IMR-90 (cell line): ENCODE measurements around the gene OR6V1. TPM values are rescaled to one million over a fixed set of nuclear protein-coding genes. Genes with fewer than 3 reads are reported as not detected.

Experiments used
- ATAC-seq: fragments of 200-7000 bp; cut with Tn5 transposase; 2 replicates; pipeline ENCODE4 v1.9.1; 2020; ENCODE audit warnings: low read depth, mild to moderate bottlenecking, moderate library complexity
- BruUV-seq: library from RNA; stranded (reverse); fragments of 400-500 nt; replicated peaks from 2 replicates; lab custom pipeline; 2021; lab: Mats Ljungman, UMichigan
- CTCF ChIA-PET: fragments of 300-600 bp; formaldehyde crosslinking; extraction: SDS; loops from one replicate; lab custom pipeline; 2021; ENCODE audit warnings: antibody characterized with exemption; lab: Yijun Ruan, JAX
- POLR2A ChIA-PET: fragments of 300-600 bp; sonication (Branson Sonifier 250); formaldehyde crosslinking; loops from one replicate; lab custom pipeline; 2022; ENCODE audit warnings: antibody characterized with exemption; ENCODE audit not compliant: unreplicated experiment; lab: Charles Lee
- DNase-seq: peaks from one replicate; pipeline ENCODE4 v3.0.0; 2013
- H2AFZ ChIP-seq: replicated peaks from 2 replicates; pipeline ENCODE3; 2013; ENCODE audit warnings: low read length, mild to moderate bottlenecking; ENCODE audit not compliant: poor library complexity
- H2AK5ac ChIP-seq: 2 replicates; pipeline ENCODE4 v1.6.1; 2013; ENCODE audit warnings: low read depth, low read length, inconsistent platforms
- H2AK9ac ChIP-seq: replicated peaks from 2 replicates; pipeline ENCODE3; 2013; ENCODE audit warnings: mild to moderate bottlenecking, low read depth, low read length, moderate library complexity; ENCODE audit not compliant: poor library complexity
- H2BK120ac ChIP-seq: 2 replicates; pipeline ENCODE4 v1.6.1; 2013; ENCODE audit warnings: low read depth, low read length, inconsistent platforms
- H2BK15ac ChIP-seq: 3 replicates; pipeline ENCODE4 v1.6.1; 2013; ENCODE audit warnings: low read depth, low read length, inconsistent platforms
- H2BK20ac ChIP-seq: 2 replicates; pipeline ENCODE4 v1.6.1; 2013; ENCODE audit warnings: low read depth, mild to moderate bottlenecking, inconsistent platforms, low read length, moderate library complexity
- H2BK5ac ChIP-seq: 2 replicates; pipeline ENCODE4 v1.6.1; 2013; ENCODE audit warnings: mild to moderate bottlenecking, low read depth, low read length, inconsistent platforms; ENCODE audit not compliant: poor library complexity, severe bottlenecking
- H3K14ac ChIP-seq: replicated peaks from 2 replicates; pipeline ENCODE4 v1.6.1; 2013; ENCODE audit warnings: low read depth, low read length, inconsistent platforms
- H3K18ac ChIP-seq: 2 replicates; pipeline ENCODE4 v1.6.1; 2013; ENCODE audit warnings: low read depth, low read length, control low read depth
- H3K23ac ChIP-seq: 2 replicates; pipeline ENCODE4 v1.6.1; 2013; ENCODE audit warnings: low read depth, low read length, inconsistent platforms
- H3K27ac ChIP-seq: 2 replicates; pipeline ENCODE4 v1.5.1; 2013; ENCODE audit warnings: mild to moderate bottlenecking, control low read depth, low read length; ENCODE audit not compliant: insufficient read depth
- H3K27me3 ChIP-seq: 2 replicates; pipeline ENCODE4 v1.6.1; 2013; ENCODE audit warnings: low read length; ENCODE audit not compliant: control insufficient read depth, insufficient read depth
- H3K36me3 ChIP-seq: 2 replicates; pipeline ENCODE4 v1.6.1; 2013; ENCODE audit warnings: low read length, mixed read lengths; ENCODE audit not compliant: control insufficient read depth, insufficient read depth
- H3K4ac ChIP-seq: 2 replicates; pipeline ENCODE4 v1.6.1; 2013; ENCODE audit warnings: low read depth, low read length, inconsistent platforms
- H3K4me1 ChIP-seq: 2 replicates; pipeline ENCODE4 v1.6.1; 2013; ENCODE audit warnings: low read length, mixed read lengths; ENCODE audit not compliant: control insufficient read depth, insufficient read depth
- H3K4me2 ChIP-seq: 2 replicates; pipeline ENCODE4 v1.6.1; 2013; ENCODE audit warnings: low read depth, mild to moderate bottlenecking, control low read depth, low read length, moderate library complexity
- H3K4me3 ChIP-seq: 2 replicates; pipeline ENCODE4 v1.5.1; 2013; ENCODE audit warnings: low read depth, mild to moderate bottlenecking, control low read depth, low read length, moderate library complexity; ENCODE audit not compliant: insufficient read depth
- H3K56ac ChIP-seq: 2 replicates; pipeline ENCODE4 v1.6.1; 2013; ENCODE audit warnings: low read length, inconsistent platforms; ENCODE audit not compliant: insufficient read depth; ENCODE audit errors: extremely low read depth
- H3K79me1 ChIP-seq, 2 experiments: 2 replicates each; pipeline ENCODE4 v1.6.1; 2013; ENCODE audit warnings: low read length in 2 of 2, inconsistent platforms in 1 of 2, low read depth in 1 of 2
- H3K9ac ChIP-seq: 2 replicates; pipeline ENCODE4 v1.6.1; 2013; ENCODE audit warnings: low read depth, low read length, control low read depth
- H3K9me1 ChIP-seq: 2 replicates; pipeline ENCODE4 v1.6.1; 2013; ENCODE audit warnings: low read length, inconsistent platforms; ENCODE audit not compliant: insufficient read depth
- H3K9me3 ChIP-seq: 2 replicates; pipeline ENCODE4 v1.6.1; 2013; ENCODE audit warnings: low read length; ENCODE audit not compliant: control insufficient read depth, insufficient read depth
- H4K20me1 ChIP-seq: 2 replicates; pipeline ENCODE4 v1.6.1; 2013; ENCODE audit warnings: low read length, inconsistent platforms; ENCODE audit not compliant: insufficient read depth
- H4K5ac ChIP-seq: 2 replicates; pipeline ENCODE4 v1.6.1; 2013; ENCODE audit warnings: mild to moderate bottlenecking, low read depth, low read length, control low read depth
- H4K8ac ChIP-seq, 2 experiments: 2 replicates each; pipeline ENCODE4 v1.6.1; 2013; ENCODE audit warnings: low read depth in 2 of 2, low read length in 2 of 2, control low read depth in 1 of 2, inconsistent platforms in 1 of 2
- H4K91ac ChIP-seq: 2 replicates; pipeline ENCODE4 v1.6.1; 2013; ENCODE audit warnings: low read depth, low read length, inconsistent platforms; ENCODE audit not compliant: insufficient read depth
- CEBPB ChIP-seq: IDR thresholded peaks from 2 replicates; pipeline ENCODE4 v1.6.1; 2012; ENCODE audit warnings: low read depth, low read length, improper control_type of control experiment
- MAFK ChIP-seq: IDR thresholded peaks from 2 replicates; pipeline ENCODE4 v1.6.1; 2012; ENCODE audit warnings: low read depth, low read length, improper control_type of control experiment
- POLR2A ChIP-seq: IDR thresholded peaks from 2 replicates; pipeline ENCODE4 v1.6.1; 2012; ENCODE audit warnings: mild to moderate bottlenecking, low read depth, low read length
- RCOR1 ChIP-seq: IDR thresholded peaks from 2 replicates; pipeline ENCODE4 v1.6.1; 2012; ENCODE audit warnings: mild to moderate bottlenecking, low read length, improper control_type of control experiment; ENCODE audit not compliant: insufficient replicate concordance
- RFX5 ChIP-seq: IDR thresholded peaks from 2 replicates; pipeline ENCODE4 v1.8.0; 2012; ENCODE audit warnings: low read depth, mild to moderate bottlenecking, low read length, moderate library complexity
- SMC3 ChIP-seq: fragments of 150-350 bp; IDR thresholded peaks from 2 replicates; pipeline ENCODE4 v1.6.1; 2016; ENCODE audit warnings: low read depth, mild to moderate bottlenecking, antibody characterized with exemption, low read length, moderate library complexity
- WGBS, 2 experiments: methylation state at CpG; one replicate each; pipeline versions ENCODE4 v1.1.5 to v1.1.7; 2013; ENCODE audit warnings: missing lambda C conversion rate in 2 of 2; ENCODE audit not compliant: insufficient read length in 1 of 2; ENCODE audit errors: extremely low coverage in 2 of 2; 5-methylcytosine and 5-hydroxymethylcytosine counted together
- dilution Hi-C: fragments of 300-500 bp; cut with HindIII; formaldehyde crosslinking; loops from one replicate; pipeline ENCODE4 v1.14.3; 2018; ENCODE audit warnings: low sequenced_read_pairs; ENCODE audit not compliant: unreplicated experiment
- in situ Hi-C: fragments of 300-500 bp; cut with MboI; formaldehyde crosslinking; loops from 3 replicates; pipeline ENCODE4 v1.14.3; 2019; ENCODE audit warnings: low sequenced_read_pairs, inconsistent platforms, mixed read lengths
- intact Hi-C: fragments of 100-400 bp; cut with micrococcal nuclease; formaldehyde crosslinking; loops from 2 replicates; pipeline ENCODE4 v1.10.0; 2022
- polyA plus RNA-seq, 3 experiments: library from polyadenylated mRNA; depleted of rRNA; stranded (reverse); fragments of >200 nt; gene quantifications; 2 replicates each; pipeline ENCODE4 v1.2.3, GENCODE V29; 2012; ENCODE audit warnings: low replicate concordance in 1 of 3
- total RNA-seq: library from RNA; depleted of rRNA; stranded (reverse); fragments of >200 nt; gene quantifications from 2 replicates; pipeline ENCODE4 v1.2.3, GENCODE V29; 2012

OR6V1 gene
- total and polyA plus RNA-seq, 2 of the 4 experiments (the other 2 are of a cell fraction), result not detected

DNA sequence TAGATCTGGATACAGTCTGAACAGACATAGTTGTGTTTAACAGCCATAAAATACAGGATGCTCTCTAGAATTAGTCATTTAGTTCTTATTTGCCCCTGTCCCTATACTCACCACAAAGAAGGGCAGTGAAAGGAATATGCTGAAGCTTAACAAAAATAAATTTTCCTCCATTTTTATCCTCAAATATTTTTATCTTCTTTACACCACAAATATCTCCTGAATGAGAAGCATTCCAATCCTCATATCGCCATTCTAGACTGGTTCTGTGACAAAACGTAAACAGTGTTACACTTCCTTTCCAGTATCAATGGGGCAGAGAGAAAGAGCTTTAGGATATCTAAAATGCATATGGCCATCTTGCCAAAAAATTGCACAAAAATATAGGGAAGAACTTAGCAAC, 26.8 kb upstream of the OR6V1 start:
- Histone ChIP-seq H4K20me1 (no peaks in the 10 kb centered on the region), H2AFZ (no peak overlapping the region), H3K23ac (no peak overlapping the region), H3K18ac (no peak overlapping the region), H2AK5ac (no peak overlapping the region), H3K36me3 (no peaks in the 10 kb centered on the region), H3K27ac (no peak overlapping the region), H3K27me3 (no peaks in the 10 kb centered on the region), H3K9me3 (no peaks in the 10 kb centered on the region; the same call in 1 of the 2 replicates), H3K9me1 (no peaks in the 10 kb centered on the region), H2BK120ac (no peak overlapping the region), H2BK15ac (no peak overlapping the region), H3K4me3 (no peak overlapping the region), H4K8ac (no peak overlapping the region), H3K9ac (no peak overlapping the region), H3K4me1 (no peaks in the 10 kb centered on the region), H3K79me1 (no peaks in the 10 kb centered on the region), H3K4me2 (no peak overlapping the region), H4K91ac (no peak overlapping the region), H4K5ac (no peak overlapping the region), H3K14ac (no peak overlapping the region), H2BK5ac (no peak overlapping the region), H3K56ac (no peak overlapping the region), H2AK9ac (no peak overlapping the region), H2BK20ac (no peak overlapping the region), H3K4ac (no peak overlapping the region)
- ATAC-seq (no peak), DNase-seq (no peak)
- POLR2A ChIA-PET, result no interaction called here
- intact Hi-C loops, result no loop called here
- CTCF ChIA-PET, result no interaction called here
- no CpG with 5 or more reads among the region's 2 CpGs for WGBS, 2 experiments
- TF ChIP-seq RCOR1 (no peak), MAFK (no peak), CEBPB (no peak), POLR2A (no peak), RFX5 (no peak), SMC3 (no peak)
- no TSS peak for BruUV-seq
- dilution Hi-C loops, result no loop called here
- in situ Hi-C loops, result no loop called here
